HEK293T (cell line): ENCODE measurements around the gene TRANK1.

Source experiments
- BHLHE40 ChIP-seq: fragments of 450-650 bp; IDR thresholded peaks from 2 replicates; pipeline ENCODE4 v1.6.1; 2016; ENCODE audit warnings: mild to moderate bottlenecking, moderate library complexity, borderline replicate concordance
- ELF4 ChIP-seq: fragments of 450-650 bp; IDR thresholded peaks from 2 replicates; pipeline ENCODE4 v1.6.1; 2017; ENCODE audit warnings: antibody characterized with exemption
- FOXA1 ChIP-seq: fragments of 450-650 bp; IDR thresholded peaks from 2 replicates; pipeline ENCODE4 v1.6.1; 2016; ENCODE audit warnings: mild to moderate bottlenecking
- FOXK2 ChIP-seq: fragments of 450-650 bp; IDR thresholded peaks from 2 replicates; pipeline ENCODE4 v1.6.1; 2016; ENCODE audit warnings: mild to moderate bottlenecking
- FOXM1 ChIP-seq: fragments of 450-650 bp; IDR thresholded peaks from 2 replicates; pipeline ENCODE4 v1.6.1; 2017; ENCODE audit warnings: mild to moderate bottlenecking, borderline replicate concordance
- NFRKB ChIP-seq: fragments of 450-650 bp; IDR thresholded peaks from 2 replicates; pipeline ENCODE4 v1.6.1; 2016; ENCODE audit warnings: mild to moderate bottlenecking, moderate library complexity
- PKNOX1 ChIP-seq: fragments of 450-650 bp; IDR thresholded peaks from 2 replicates; pipeline ENCODE4 v1.6.1; 2016
- SP1 ChIP-seq: fragments of 450-650 bp; IDR thresholded peaks from 2 replicates; pipeline ENCODE4 v1.6.1; 2017
- ZNF384 ChIP-seq: fragments of 450-650 bp; IDR thresholded peaks from 2 replicates; pipeline ENCODE4 v1.6.1; 2016

DNA sequence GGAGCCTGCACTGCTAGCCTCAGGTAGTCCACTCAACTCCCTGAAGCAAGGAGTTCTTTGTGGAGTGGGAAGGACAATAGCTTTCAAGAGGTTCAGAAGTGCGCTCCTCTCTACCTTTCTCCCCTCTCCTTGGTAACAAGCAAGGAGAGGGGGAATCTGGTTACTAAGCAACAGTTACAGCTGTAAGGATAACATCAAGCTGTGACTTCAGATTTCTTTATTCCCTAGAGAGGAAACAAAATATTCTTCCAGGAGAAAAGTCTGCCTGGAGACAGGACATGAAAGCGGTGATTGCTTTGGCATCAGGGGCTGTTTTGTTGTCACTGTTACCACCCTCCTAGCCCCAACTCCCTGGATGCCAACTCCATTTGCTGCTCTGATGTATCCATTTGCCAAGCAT is 70.4 kb downstream of the TRANK1 start:
- no peak for TF ChIP-seq SP1
- TF ChIP-seq ZNF384: no peak
- no peak for TF ChIP-seq PKNOX1
- TF ChIP-seq FOXA1: no peak
- no peak for TF ChIP-seq FOXK2
- TF ChIP-seq FOXM1: no peak
- TF ChIP-seq ELF4: no peak
- no peak for TF ChIP-seq NFRKB
- no peak for TF ChIP-seq BHLHE40
